IPS-15b (cell line): ENCODE results near the gene COL16A1.

ENCODE experiments used
- H3K27me3 ChIP-seq: one replicate; pipeline ENCODE4 v1.6.1; 2013; ENCODE audit warnings: low read length; ENCODE audit not compliant: control insufficient read depth, insufficient read depth
- H3K36me3 ChIP-seq: one replicate; pipeline ENCODE4 v1.6.1; 2013; ENCODE audit warnings: low read length; ENCODE audit not compliant: control insufficient read depth, insufficient read depth
- H3K4me1 ChIP-seq: one replicate; pipeline ENCODE4 v1.6.1; 2013; ENCODE audit warnings: mild to moderate bottlenecking, low read length; ENCODE audit not compliant: control insufficient read depth, insufficient read depth
- H3K4me3 ChIP-seq: one replicate; pipeline ENCODE4 v1.5.1; 2013; ENCODE audit warnings: low read depth, low read length
- H3K9ac ChIP-seq: one replicate; pipeline ENCODE4 v1.6.1; 2013; ENCODE audit warnings: low read depth, mild to moderate bottlenecking, low read length
- H3K9me3 ChIP-seq: one replicate; pipeline ENCODE4 v1.6.1; 2013; ENCODE audit warnings: mild to moderate bottlenecking, low read length; ENCODE audit not compliant: control insufficient read depth, insufficient read depth

Gene COL16A1

DNA sequence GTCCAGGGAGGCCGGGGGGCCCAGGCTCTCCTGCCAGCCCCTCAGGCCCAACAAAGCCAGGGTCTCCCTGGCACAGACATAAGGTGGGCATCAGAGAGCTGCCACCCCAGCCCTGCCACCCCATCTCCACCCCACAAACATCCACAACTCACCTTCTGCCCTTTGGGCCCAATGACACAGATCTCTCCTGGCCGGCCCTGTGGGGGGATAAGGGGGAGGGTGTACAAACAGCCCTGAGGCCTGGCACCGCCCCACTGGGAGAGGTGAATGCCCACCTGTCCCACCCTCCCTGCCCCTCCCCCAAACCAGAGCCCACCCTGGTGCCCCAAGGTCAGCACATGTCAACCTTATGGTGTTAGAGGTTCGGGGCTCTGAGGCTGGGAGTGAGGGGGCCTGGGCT, 12.4 kb downstream of the COL16A1 start:
- Histone ChIP-seq H3K36me3 (peaks cover 3% of the 10 kb centered on the region), H3K9me3 (no peaks in the 10 kb centered on the region), H3K9ac (no peak overlapping the region), H3K27me3 (no peaks in the 10 kb centered on the region), H3K4me3 (no peak overlapping the region), H3K4me1 (no peaks in the 10 kb centered on the region)

DNA sequence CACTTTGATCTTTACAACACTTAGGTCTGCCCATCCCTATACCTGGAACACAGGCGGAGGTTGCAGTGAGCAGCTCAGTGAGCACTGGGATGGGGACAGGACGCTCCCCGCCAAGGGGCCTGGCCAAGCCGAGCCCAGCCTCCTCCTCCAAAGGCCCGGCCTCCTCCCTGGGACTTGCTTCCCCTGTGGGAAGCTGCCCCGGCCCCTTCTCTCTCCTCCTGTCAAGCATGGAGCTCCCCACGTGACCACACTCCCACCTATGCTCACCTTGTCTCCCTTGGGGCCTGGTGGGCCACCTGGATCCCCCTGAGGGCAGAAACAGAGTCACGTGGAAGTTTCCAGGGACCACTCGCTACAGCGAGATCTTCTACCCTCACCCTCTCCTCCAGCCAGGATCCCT, 12.9 kb downstream of the COL16A1 start:
- peaks cover 3% of the 10 kb centered on the region for H3K36me3 ChIP-seq
- no peak overlapping the region for H3K9ac ChIP-seq
- H3K27me3 ChIP-seq = no peaks in the 10 kb centered on the region
- no peaks in the 10 kb centered on the region for H3K9me3 ChIP-seq
- H3K4me1 ChIP-seq = no peaks in the 10 kb centered on the region
- no peak overlapping the region for H3K4me3 ChIP-seq

- H3K9ac ChIP-seq = no peak overlapping the region
Observed at GRCh38 chr1:31689854-31690253, 14.0 kb downstream of the COL16A1 start.

GRCh38 chr1:31689379-31689778, 14.4 kb downstream of the COL16A1 start:
- H3K4me3 ChIP-seq = no peak overlapping the region
- H3K9me3 ChIP-seq = no peaks in the 10 kb centered on the region
- no peaks in the 10 kb centered on the region for H3K4me1 ChIP-seq
- H3K27me3 ChIP-seq = no peaks in the 10 kb centered on the region
- no peak overlapping the region for H3K9ac ChIP-seq
- H3K36me3 ChIP-seq = no peaks in the 10 kb centered on the region

More at GRCh38 chr1:31689854-31690253, 14.0 kb downstream of the COL16A1 start:
- no peaks in the 10 kb centered on the region for H3K9me3 ChIP-seq
- H3K36me3 ChIP-seq = peaks cover under 1% of the 10 kb centered on the region
- H3K4me1 ChIP-seq = no peaks in the 10 kb centered on the region
- no peak overlapping the region for H3K4me3 ChIP-seq
- no peaks in the 10 kb centered on the region for H3K27me3 ChIP-seq

DNA sequence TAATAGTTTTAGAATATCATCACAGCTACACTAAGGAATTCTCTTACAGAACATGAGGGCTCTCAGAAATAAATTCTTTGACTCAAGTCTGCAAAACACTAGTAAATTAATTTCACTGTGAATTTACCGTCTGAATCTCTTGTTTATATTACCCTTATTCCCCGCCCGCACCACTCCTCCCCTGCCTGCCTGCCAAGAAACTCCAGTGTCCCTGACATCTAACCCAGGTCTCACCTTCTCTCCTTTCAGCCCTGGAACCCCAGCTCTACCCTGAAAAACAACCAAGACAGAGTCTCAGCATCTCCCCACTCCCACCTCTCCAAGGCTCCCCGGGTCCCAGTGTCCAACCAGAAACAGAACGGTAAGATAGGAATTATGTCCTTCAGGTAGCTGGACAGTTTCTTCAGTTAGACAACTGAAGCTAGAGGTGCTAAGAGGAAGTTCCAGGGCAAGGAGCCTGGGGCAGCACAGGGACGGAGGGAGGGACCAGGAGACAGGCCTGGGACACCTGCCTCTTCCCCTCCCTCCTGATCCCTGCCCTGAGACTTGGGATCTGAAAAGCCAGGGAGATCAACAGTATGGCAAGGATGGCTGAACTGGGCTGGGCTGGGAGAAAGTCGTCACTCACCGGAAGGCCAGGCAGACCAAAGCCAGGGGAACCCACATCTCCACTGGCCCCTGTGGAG, 15.4 kb downstream of the COL16A1 start:
- Histone ChIP-seq H3K9ac (no peak overlapping the region), H3K4me1 (no peaks in the 10 kb centered on the region), H3K36me3 (no peaks in the 10 kb centered on the region), H3K27me3 (no peaks in the 10 kb centered on the region), H3K4me3 (no peak overlapping the region), H3K9me3 (no peaks in the 10 kb centered on the region)

- Histone ChIP-seq H3K9me3 (no peaks in the 10 kb centered on the region), H3K36me3 (no peaks in the 10 kb centered on the region), H3K27me3 (no peaks in the 10 kb centered on the region), H3K4me3 (no peak overlapping the region), H3K9ac (no peak overlapping the region), H3K4me1 (no peaks in the 10 kb centered on the region)
Observed at GRCh38 chr1:31687601-31688000, 16.2 kb downstream of the COL16A1 start.

GRCh38 chr1:31685795-31686194, 18.0 kb downstream of the COL16A1 start:
- no peaks in the 10 kb centered on the region for H3K9me3 ChIP-seq
- no peaks in the 10 kb centered on the region for H3K27me3 ChIP-seq
- no peak overlapping the region for H3K9ac ChIP-seq
- no peak overlapping the region for H3K4me3 ChIP-seq
- H3K36me3 ChIP-seq = no peaks in the 10 kb centered on the region
- H3K4me1 ChIP-seq = no peaks in the 10 kb centered on the region

DNA sequence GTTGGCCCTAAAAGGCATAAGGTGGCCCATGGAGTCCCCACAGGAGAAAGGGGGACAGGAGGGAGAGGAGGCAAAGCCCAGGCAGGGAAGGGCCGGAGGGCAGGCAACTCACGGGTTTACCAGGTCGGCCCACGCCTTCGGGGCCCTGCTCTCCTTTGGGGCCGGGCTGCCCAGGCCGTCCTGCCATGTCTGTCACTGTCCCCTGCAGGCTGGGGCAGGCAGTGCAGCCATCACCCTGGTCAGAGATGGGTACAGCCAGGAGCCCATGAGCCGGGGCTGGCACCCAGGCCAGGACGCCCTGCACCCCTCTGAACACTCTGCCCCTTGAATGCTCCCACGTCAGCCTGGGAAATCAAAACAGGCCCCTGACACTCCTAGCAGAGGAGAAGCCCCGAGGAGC, 19.8 kb downstream of the COL16A1 start:
- H3K36me3 ChIP-seq = no peaks in the 10 kb centered on the region

DNA sequence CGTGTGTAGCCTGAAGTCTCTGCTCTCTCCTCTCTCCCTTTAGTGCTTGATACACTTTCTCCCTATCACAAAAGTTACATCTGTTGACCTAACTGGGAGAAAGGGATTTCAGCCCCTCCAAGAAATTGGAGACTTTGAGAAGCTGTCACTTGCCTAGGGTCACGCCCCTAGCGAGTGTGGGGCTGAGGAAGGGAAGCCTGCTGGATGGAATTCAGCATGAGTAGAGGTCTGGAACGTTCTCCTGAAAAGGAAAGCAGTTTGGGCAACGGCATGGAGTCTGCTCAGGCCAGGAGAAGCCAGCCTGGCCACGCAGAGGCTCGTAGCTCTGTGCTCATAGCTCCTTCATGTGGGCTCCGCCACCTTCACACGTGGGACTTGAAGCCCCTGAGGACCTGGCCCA, 22.4 kb downstream of the COL16A1 start:
- Histone ChIP-seq H3K36me3 (no peaks in the 10 kb centered on the region), H3K4me3 (no peak overlapping the region), H3K9ac (no peak overlapping the region), H3K27me3 (no peaks in the 10 kb centered on the region), H3K4me1 (no peaks in the 10 kb centered on the region), H3K9me3 (no peaks in the 10 kb centered on the region)

More for the DNA sequence above, 19.8 kb downstream of the COL16A1 start:
- H3K4me3 ChIP-seq = no peak overlapping the region
- H3K4me1 ChIP-seq = no peaks in the 10 kb centered on the region
- no peak overlapping the region for H3K9ac ChIP-seq
- no peaks in the 10 kb centered on the region for H3K27me3 ChIP-seq
- H3K9me3 ChIP-seq = no peaks in the 10 kb centered on the region

DNA sequence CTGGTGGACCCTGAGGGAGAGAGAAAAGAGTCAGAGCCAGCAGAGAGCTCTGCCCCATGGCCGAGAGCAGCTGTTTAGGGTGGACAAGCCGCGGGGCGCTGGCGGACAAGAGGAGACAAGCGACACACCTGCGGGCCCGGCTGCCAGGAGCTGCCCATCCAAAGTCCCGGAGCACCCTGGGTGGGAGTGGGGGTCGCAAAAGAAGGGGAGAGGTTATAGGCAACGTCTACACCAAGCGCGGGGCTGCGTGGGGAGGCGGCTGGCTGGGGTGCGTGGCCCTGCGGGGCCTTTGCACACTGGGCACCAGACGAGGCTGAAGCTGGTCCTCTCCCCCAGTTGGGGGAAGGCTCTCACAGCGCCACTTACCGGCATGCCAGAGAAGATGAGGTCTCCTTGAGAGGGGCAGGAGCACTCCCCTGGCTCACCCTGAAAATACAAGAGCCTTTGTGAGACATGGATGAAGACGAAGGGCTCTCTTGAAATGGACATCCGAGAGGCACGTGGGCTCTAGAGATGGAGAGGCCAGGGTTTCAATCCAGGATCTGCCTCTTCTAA, 24.1 kb downstream of the COL16A1 start:
- Histone ChIP-seq H3K27me3 (no peaks in the 10 kb centered on the region), H3K9me3 (no peaks in the 10 kb centered on the region), H3K4me3 (no peak overlapping the region), H3K9ac (no peak overlapping the region), H3K4me1 (no peaks in the 10 kb centered on the region), H3K36me3 (no peaks in the 10 kb centered on the region)

DNA sequence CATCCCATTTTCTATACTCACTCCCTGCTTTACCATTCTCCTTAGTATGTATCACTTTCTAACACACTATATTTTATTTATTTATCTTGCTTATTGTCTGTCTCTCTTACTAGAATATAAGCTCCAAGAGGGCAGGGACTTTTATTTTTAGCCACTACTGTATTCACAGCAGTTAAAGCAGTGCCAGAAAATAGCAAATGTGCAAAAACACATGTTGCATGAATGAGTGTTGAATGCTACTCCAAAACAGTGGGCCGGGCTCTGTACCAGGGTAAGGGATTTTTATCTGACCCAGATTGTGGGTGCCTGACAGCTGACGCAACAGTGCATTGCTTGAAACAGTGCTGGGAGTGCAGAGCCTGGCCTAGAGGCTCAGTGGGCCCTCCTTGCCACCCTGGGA, 24.7 kb downstream of the COL16A1 start:
- Histone ChIP-seq H3K4me3 (no peak overlapping the region), H3K9ac (no peak overlapping the region), H3K9me3 (no peaks in the 10 kb centered on the region), H3K4me1 (no peaks in the 10 kb centered on the region), H3K36me3 (no peaks in the 10 kb centered on the region), H3K27me3 (no peaks in the 10 kb centered on the region)

- Histone ChIP-seq H3K4me1 (no peaks in the 10 kb centered on the region), H3K27me3 (no peaks in the 10 kb centered on the region), H3K4me3 (no peak overlapping the region), H3K9me3 (no peaks in the 10 kb centered on the region), H3K36me3 (no peaks in the 10 kb centered on the region), H3K9ac (no peak overlapping the region)
Observed at GRCh38 chr1:31678681-31679080, 25.1 kb downstream of the COL16A1 start.
